HCT116 (cell line): ENCODE measurements around the gene LHX5. TPM values are rescaled to one million over a fixed set of nuclear protein-coding genes. Genes with fewer than 3 reads are reported as not detected.

Source experiments
- ATAC-seq: fragments of 200-7000 bp; cut with Tn5 transposase; 2 replicates; pipeline ENCODE4 v1.9.1; 2020; ENCODE audit warnings: mild to moderate bottlenecking, moderate library complexity
- BruUV-seq: library from RNA; stranded (reverse); fragments of 400-500 nt; replicated peaks from 2 replicates; lab custom pipeline; 2021; lab: Mats Ljungman, UMichigan
- CTCF ChIA-PET: fragments of 300-600 bp; sonication (Branson Sonifier 250); formaldehyde crosslinking; loops from one replicate; lab custom pipeline; 2021; ENCODE audit warnings: antibody characterized with exemption; lab: Charles Lee
- POLR2A ChIA-PET: fragments of 300-600, 350-600 bp; sonication (Branson Sonifier 250); formaldehyde crosslinking; loops from one replicate; lab custom pipeline; 2021; ENCODE audit warnings: antibody characterized with exemption; lab: Charles Lee
- RAD21 ChIA-PET, 2 experiments: fragments of 300-600 bp; sonication (Branson Sonifier 250); formaldehyde crosslinking; loops; one replicate each; lab custom pipeline; 2023; ENCODE audit warnings: low total read pairs in 2 of 2; ENCODE audit not compliant: uncharacterized antibody in 2 of 2, unreplicated experiment in 2 of 2, low non-redundant PET in 1 of 2; lab: Charles Lee
- DNase-seq: peaks from one replicate; pipeline ENCODE4 v3.0.0-alpha.2; 2010; ENCODE audit warnings: low read depth, low spot score
- H2AFZ ChIP-seq: fragments of 200-600 bp; shearing (Covaris generic), sonication (generic); 2 replicates; pipeline ENCODE4 v1.6.1; 2017; ENCODE audit warnings: low read depth, mixed run types, mixed read lengths, antibody characterized with exemption, low read length; ENCODE audit not compliant: poor library complexity, severe bottlenecking
- H3K27ac ChIP-seq: 2 replicates; pipeline ENCODE4 v1.5.1; 2012; ENCODE audit warnings: low read depth, low read length
- H3K27me3 ChIP-seq: fragments of 200-600 bp; sonication (generic); 2 replicates; pipeline ENCODE4 v1.6.1; 2016; ENCODE audit warnings: mixed run types, low read length, mixed read lengths; ENCODE audit not compliant: insufficient read depth
- H3K36me3 ChIP-seq, 2 experiments: fragments of 200-500 bp in 1 of 2; fragments of 200-600 bp in 1 of 2; sonication (Bioruptor generic) in 1 of 2; sonication (generic) in 1 of 2; 2 replicates each; pipeline versions ENCODE4 v1.5.1 to v1.6.1; 2014 to 2016; ENCODE audit warnings: low read length in 2 of 2, inconsistent platforms in 1 of 2, mixed read lengths in 1 of 2, mixed run types in 1 of 2; ENCODE audit not compliant: insufficient read depth in 2 of 2, control insufficient read depth in 1 of 2
- H3K4me1 ChIP-seq, 2 experiments: fragments of 200-600 bp in 1 of 2; sonication (generic) in 1 of 2; 2 replicates each; pipeline versions ENCODE4 v1.5.1 to v1.6.1; 2012 to 2017; ENCODE audit warnings: low read length in 2 of 2, inconsistent platforms in 1 of 2, mild to moderate bottlenecking in 1 of 2, mixed read lengths in 1 of 2, mixed run types in 1 of 2, moderate library complexity in 1 of 2; ENCODE audit not compliant: insufficient read depth in 2 of 2, control insufficient read depth in 1 of 2
- H3K4me2 ChIP-seq: fragments of 200-600 bp; sonication (generic); 2 replicates; pipeline ENCODE4 v1.6.1; 2017; ENCODE audit warnings: mixed run types, low read length, mixed read lengths
- H3K4me3 ChIP-seq, 2 experiments: fragments of 200-600 bp in 1 of 2; sonication (generic) in 1 of 2; replicated peaks in 1 of 2; 2 replicates each; pipeline ENCODE4 v1.5.1; 2011 to 2016; ENCODE audit warnings: low read length in 2 of 2, control low read depth in 1 of 2, low read depth in 1 of 2, mild to moderate bottlenecking in 1 of 2, mixed read lengths in 1 of 2, mixed run types in 1 of 2
- H3K79me2 ChIP-seq: fragments of 200-600 bp; sonication (generic); 2 replicates; pipeline ENCODE4 v1.6.1; 2017; ENCODE audit warnings: mild to moderate bottlenecking, mixed run types, low read length, moderate library complexity, mixed read lengths; ENCODE audit not compliant: insufficient read depth
- H3K9ac ChIP-seq: fragments of 200-600 bp; sonication (generic); 2 replicates; pipeline ENCODE4 v1.6.1; 2016; ENCODE audit warnings: low read length, mixed read lengths
- H3K9me2 ChIP-seq: fragments of 200-600 bp; sonication (generic), shearing (Covaris generic); 2 replicates; pipeline ENCODE4 v1.6.1; 2017; ENCODE audit warnings: mixed run types, mild to moderate bottlenecking, moderate library complexity; ENCODE audit not compliant: insufficient read depth
- H3K9me3 ChIP-seq, 2 experiments: fragments of 200-500 bp in 1 of 2; fragments of 200-600 bp in 1 of 2; sonication (Bioruptor generic) in 1 of 2; sonication (generic) in 1 of 2; 2 replicates each; pipeline ENCODE4 v1.6.1; 2014 to 2017; ENCODE audit warnings: low read length in 2 of 2, mixed read lengths in 2 of 2, inconsistent platforms in 1 of 2, low read depth in 1 of 2, mild to moderate bottlenecking in 1 of 2, mixed run types in 1 of 2, moderate library complexity in 1 of 2; ENCODE audit not compliant: control insufficient read depth in 1 of 2, insufficient read depth in 1 of 2
- H4K20me1 ChIP-seq: fragments of 200-600 bp; sonication (generic), shearing (Covaris generic); 2 replicates; pipeline ENCODE4 v1.6.1; 2017; ENCODE audit warnings: mixed run types, mild to moderate bottlenecking, moderate library complexity; ENCODE audit not compliant: insufficient read depth
- ATF3 ChIP-seq: IDR thresholded peaks from 2 replicates; pipeline ENCODE4 v1.6.1; 2012
- CBX3 ChIP-seq: IDR thresholded peaks from 2 replicates; pipeline ENCODE4 v1.6.1; 2012; ENCODE audit warnings: low read depth
- CTCF ChIP-seq, 3 experiments: fragments of 200-600 bp in 1 of 3; sonication (generic) in 1 of 3; IDR thresholded peaks in 2 of 3; conservative IDR thresholded peaks in 1 of 3; 2 replicates each; pipeline ENCODE4 v1.5.1; 2012 to 2017; ENCODE audit warnings: low read depth in 2 of 3, low read length in 2 of 3, antibody characterized with exemption in 1 of 3, borderline replicate concordance in 1 of 3, control low read depth in 1 of 3, mild to moderate bottlenecking in 1 of 3, mixed read lengths in 1 of 3, mixed run types in 1 of 3, moderate library complexity in 1 of 3; ENCODE audit not compliant: insufficient read depth in 1 of 3
- EZH2phosphoT487 ChIP-seq: fragments of 200-600 bp; IDR thresholded peaks from 2 replicates; pipeline ENCODE4 v1.6.1; 2018; ENCODE audit warnings: antibody characterized with exemption, borderline replicate concordance
- JUND ChIP-seq: IDR thresholded peaks from 2 replicates; pipeline ENCODE4 v1.6.1; 2012
- POLR2AphosphoS5 ChIP-seq: IDR thresholded peaks from 2 replicates; pipeline ENCODE4 v1.6.1; 2011; ENCODE audit warnings: mild to moderate bottlenecking, low read depth, low read length, moderate library complexity
- RAD21 ChIP-seq: IDR thresholded peaks from 2 replicates; pipeline ENCODE4 v1.6.1; 2012; ENCODE audit warnings: low read depth, mild to moderate bottlenecking
- YY1 ChIP-seq: IDR thresholded peaks from 2 replicates; pipeline ENCODE4 v1.6.1; 2011; ENCODE audit warnings: low read length, low read depth, moderate library complexity, mild to moderate bottlenecking; ENCODE audit not compliant: insufficient replicate concordance; ENCODE audit errors: extremely low read depth
- intact Hi-C: fragments of 100-400 bp; cut with micrococcal nuclease; formaldehyde crosslinking; loops from 2 replicates; pipeline ENCODE4 v1.10.0; 2022
- total RNA-seq: library from RNA; stranded (reverse); gene quantifications from one replicate; pipeline ENCODE4 v1.2.1, GENCODE V29; 2021; ENCODE audit not compliant: unreplicated experiment

Gene LHX5
- total RNA-seq, 1 experiment from 2014 or later: 2.4 TPM

- RAD21 ChIA-PET: interaction anchor here in 1 of 2 experiments (0.7 kb wide), 1 partner anchor 175 kb away, joined by 3 read pairs; no protein-coding TSS in a partner anchor
- DNase-seq: peak; percentile 29
- BruUV-seq: no TSS peak
Observed at GRCh38 chr12:113461666-113462065, 10.0 kb downstream of the LHX5 start.

More at GRCh38 chr12:113461666-113462065, 10.0 kb downstream of the LHX5 start:
- ChIA-PET POLR2A (no interaction called here), CTCF (interaction anchor here (0.5 to 3.2 kb wide), 25 partner anchors 9 to 833 kb away, joined by 3 to 19 read pairs (median 5); no protein-coding TSS in a partner anchor)
- no peak overlapping the region for H2AFZ ChIP-seq
- no peaks in the 10 kb centered on the region for H3K9me2 ChIP-seq
- no peak overlapping the region for H3K9ac ChIP-seq
- no peaks in the 10 kb centered on the region for H3K36me3 ChIP-seq
- no peaks in the 10 kb centered on the region for H3K9me3 ChIP-seq
- H4K20me1 ChIP-seq: no peaks in the 10 kb centered on the region
- no peaks in the 10 kb centered on the region for H3K79me2 ChIP-seq
- no peak overlapping the region for H3K4me2 ChIP-seq
- H3K27ac ChIP-seq: no peak overlapping the region
- no peak overlapping the region for H3K4me3 ChIP-seq
- intact Hi-C loops: loop anchor here (1.0 kb wide), 2 partner anchors 312 to 451 kb away; no protein-coding TSS in a partner anchor
- peak; percentile 73 for ATAC-seq
- peak; percentile 28; the same call in 1 of the 2 replicates for TF ChIP-seq RAD21
- no peak for TF ChIP-seq POLR2AphosphoS5
- TF ChIP-seq YY1: peak; percentile 21
- no peak for TF ChIP-seq ATF3
- TF ChIP-seq EZH2phosphoT487: no peak
- no peak for TF ChIP-seq JUND
- TF ChIP-seq CBX3: peak; percentile 64
- peak; percentile 54 to 83 (median 72); a peak in 5 of 6 replicates for TF ChIP-seq CTCF (IDR thresholded peaks at IDR 0.05 in 2 of 3, conservative IDR thresholded peaks at IDR 0.05 in 1 of 3; ENCODE audit: borderline replicate concordance in 1 of 3, insufficient read depth in 1 of 3, low read depth in 2 of 3, low read length in 2 of 3)
- peaks cover 3 to 8% of the 10 kb centered on the region in 2 experiments; a peak in 3 of 4 replicates for H3K4me1 ChIP-seq
- H3K27me3 ChIP-seq: peaks cover 12% of the 10 kb centered on the region; the same call in 1 of the 2 replicates
